HEK293T (cell line): ENCODE measurements around the gene GDPD5.

ENCODE experiments used
- BHLHE40 ChIP-seq: fragments of 450-650 bp; IDR thresholded peaks from 2 replicates; pipeline ENCODE4 v1.6.1; 2016; ENCODE audit warnings: mild to moderate bottlenecking, moderate library complexity, borderline replicate concordance
- FOXM1 ChIP-seq: fragments of 450-650 bp; IDR thresholded peaks from 2 replicates; pipeline ENCODE4 v1.6.1; 2017; ENCODE audit warnings: mild to moderate bottlenecking, borderline replicate concordance
- L3MBTL2 ChIP-seq: fragments of 450-650 bp; conservative IDR thresholded peaks from 2 replicates; pipeline ENCODE4 v1.6.1; 2016; ENCODE audit warnings: mild to moderate bottlenecking
- LEF1 ChIP-seq: fragments of 450-650 bp; IDR thresholded peaks from 2 replicates; pipeline ENCODE4 v1.6.1; 2017; ENCODE audit warnings: mild to moderate bottlenecking, borderline replicate concordance
- SP1 ChIP-seq: fragments of 450-650 bp; IDR thresholded peaks from 2 replicates; pipeline ENCODE4 v1.6.1; 2017
- TF ChIP-seq, protein P1 (sequence below): fragments of 450-650 bp; IDR thresholded peaks from 2 replicates; pipeline ENCODE4 v1.6.1; 2016

DNA sequence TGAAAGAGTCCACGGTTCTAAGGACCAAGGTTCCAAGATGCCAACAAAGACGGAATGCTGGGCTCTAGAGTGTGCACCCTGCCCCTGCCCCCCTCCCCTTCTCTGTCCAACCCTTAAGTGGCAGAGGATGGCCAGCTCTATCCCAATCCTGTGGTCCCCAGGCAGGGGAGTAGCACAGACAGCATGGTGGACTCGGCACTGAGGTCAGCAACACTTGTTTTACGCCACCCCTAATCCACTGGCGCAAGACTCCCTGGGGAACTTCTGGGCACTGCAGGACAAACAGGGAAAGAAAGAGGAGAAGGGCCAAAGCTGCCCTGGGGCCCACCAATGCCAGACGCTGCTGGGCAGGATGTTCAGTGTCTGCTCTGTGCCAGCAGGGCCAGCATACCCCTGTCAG, 18.9 kb downstream of the GDPD5 start:
- TF ChIP-seq BHLHE40: no peak
- no peak for TF ChIP-seq FOXM1
- no peak for TF ChIP-seq SP1
- no peak for TF ChIP-seq LEF1
- TF ChIP-seq L3MBTL2: no peak
- TF ChIP-seq, protein P1, sequence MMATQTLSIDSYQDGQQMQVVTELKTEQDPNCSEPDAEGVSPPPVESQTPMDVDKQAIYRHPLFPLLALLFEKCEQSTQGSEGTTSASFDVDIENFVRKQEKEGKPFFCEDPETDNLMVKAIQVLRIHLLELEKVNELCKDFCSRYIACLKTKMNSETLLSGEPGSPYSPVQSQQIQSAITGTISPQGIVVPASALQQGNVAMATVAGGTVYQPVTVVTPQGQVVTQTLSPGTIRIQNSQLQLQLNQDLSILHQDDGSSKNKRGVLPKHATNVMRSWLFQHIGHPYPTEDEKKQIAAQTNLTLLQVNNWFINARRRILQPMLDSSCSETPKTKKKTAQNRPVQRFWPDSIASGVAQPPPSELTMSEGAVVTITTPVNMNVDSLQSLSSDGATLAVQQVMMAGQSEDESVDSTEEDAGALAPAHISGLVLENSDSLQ: no peak
